SU-DHL-6 (cell line): ENCODE measurements around the gene TNIK.

Experiments used
- EZH2phosphoT487 ChIP-seq: fragments of 200-600 bp; sonication (generic), shearing (Covaris generic); conservative IDR thresholded peaks from 2 replicates; pipeline ENCODE4 v1.6.1; 2018; ENCODE audit warnings: mild to moderate bottlenecking, antibody characterized with exemption, low read length, moderate library complexity, mixed read lengths
- TF ChIP-seq, protein P1 (sequence below): fragments of 200-600 bp; sonication (generic); IDR thresholded peaks from one replicate; pipeline ENCODE4 v1.5.1; 2017; ENCODE audit warnings: antibody characterized with exemption, mild to moderate bottlenecking, low read length, moderate library complexity; ENCODE audit not compliant: insufficient read depth, poor library complexity, severe bottlenecking

- TF ChIP-seq, protein P1, sequence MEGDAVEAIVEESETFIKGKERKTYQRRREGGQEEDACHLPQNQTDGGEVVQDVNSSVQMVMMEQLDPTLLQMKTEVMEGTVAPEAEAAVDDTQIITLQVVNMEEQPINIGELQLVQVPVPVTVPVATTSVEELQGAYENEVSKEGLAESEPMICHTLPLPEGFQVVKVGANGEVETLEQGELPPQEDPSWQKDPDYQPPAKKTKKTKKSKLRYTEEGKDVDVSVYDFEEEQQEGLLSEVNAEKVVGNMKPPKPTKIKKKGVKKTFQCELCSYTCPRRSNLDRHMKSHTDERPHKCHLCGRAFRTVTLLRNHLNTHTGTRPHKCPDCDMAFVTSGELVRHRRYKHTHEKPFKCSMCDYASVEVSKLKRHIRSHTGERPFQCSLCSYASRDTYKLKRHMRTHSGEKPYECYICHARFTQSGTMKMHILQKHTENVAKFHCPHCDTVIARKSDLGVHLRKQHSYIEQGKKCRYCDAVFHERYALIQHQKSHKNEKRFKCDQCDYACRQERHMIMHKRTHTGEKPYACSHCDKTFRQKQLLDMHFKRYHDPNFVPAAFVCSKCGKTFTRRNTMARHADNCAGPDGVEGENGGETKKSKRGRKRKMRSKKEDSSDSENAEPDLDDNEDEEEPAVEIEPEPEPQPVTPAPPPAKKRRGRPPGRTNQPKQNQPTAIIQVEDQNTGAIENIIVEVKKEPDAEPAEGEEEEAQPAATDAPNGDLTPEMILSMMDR: no peak
- TF ChIP-seq EZH2phosphoT487: no peak
Observed at GRCh38 chr3:171204942-171205341, 255.3 kb downstream of the TNIK start.
